Colon (tissue), 2 donors: ENCODE results near the gene ALKBH7.

ENCODE experiments used
- FAIRE-seq: peaks from 2 replicates; lab custom pipeline; 2012; peaks lifted over from hg19 to GRCh38; lab: Jason Lieb, UNC
- donor health status: control.
- donor health status: control.

Gene ALKBH7

GRCh38 chr19:6424195-6424938 is 51.8 kb downstream of the ALKBH7 start, which contains the start of gene KHSRP:
Gene KHSRP, minus strand, starts transcription at chr19:6424811. Its CDS starts 110 bp downstream, at chr19:6424701.
- FAIRE-seq = no peak
